ENCODE data around the gene SIGLEC15. TPM values are rescaled to one million over a fixed set of nuclear protein-coding genes. Genes with fewer than 3 reads are reported as not detected.

The SIGLEC15 gene
- total RNA-seq, 1 donor from 2014 or later: 2.7 TPM

DNA sequence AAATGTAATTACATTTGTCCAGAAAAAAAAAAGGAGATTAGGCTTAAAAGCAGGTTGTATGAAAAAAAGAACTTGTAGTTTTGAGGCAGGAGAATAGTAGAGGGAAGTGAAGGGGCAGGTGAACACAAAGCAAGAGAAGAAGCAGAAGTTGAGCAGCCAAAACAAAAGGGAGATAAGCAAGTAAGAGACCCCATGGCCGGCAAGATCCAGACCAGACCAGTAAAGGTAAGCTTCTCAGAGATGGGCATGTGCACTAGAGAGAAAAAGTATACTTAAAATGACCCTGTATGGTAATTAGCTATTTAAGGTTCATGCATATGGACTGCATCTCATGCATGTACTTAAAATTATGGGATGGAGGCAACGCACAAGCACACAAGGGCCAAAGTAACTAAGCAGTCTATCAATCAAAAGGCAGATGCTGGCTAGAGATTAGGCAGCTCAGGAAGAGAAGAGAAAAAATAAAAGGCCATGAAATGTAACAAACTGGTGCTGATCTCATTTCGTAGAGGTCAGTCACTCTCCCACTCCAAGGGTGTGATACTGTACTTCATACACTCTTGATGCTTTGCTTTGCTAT, 9.7 kb downstream of the SIGLEC15 start:
- Mint-ChIP-seq H3K4me3 (ENCODE audit: unreplicated experiment) (no peak overlapping the region), H3K27me3 (ENCODE audit: unreplicated experiment) (peaks cover 14% of the 10 kb centered on the region), H3K27ac (ENCODE audit: unreplicated experiment) (no peak overlapping the region), H3K9me3 (ENCODE audit: unreplicated experiment) (no peaks in the 10 kb centered on the region), H3K36me3 (ENCODE audit: low read depth, unreplicated experiment) (no peaks in the 10 kb centered on the region), H3K4me1 (ENCODE audit: unreplicated experiment) (peaks cover 8% of the 10 kb centered on the region)
- TF ChIP-seq, protein P1, sequence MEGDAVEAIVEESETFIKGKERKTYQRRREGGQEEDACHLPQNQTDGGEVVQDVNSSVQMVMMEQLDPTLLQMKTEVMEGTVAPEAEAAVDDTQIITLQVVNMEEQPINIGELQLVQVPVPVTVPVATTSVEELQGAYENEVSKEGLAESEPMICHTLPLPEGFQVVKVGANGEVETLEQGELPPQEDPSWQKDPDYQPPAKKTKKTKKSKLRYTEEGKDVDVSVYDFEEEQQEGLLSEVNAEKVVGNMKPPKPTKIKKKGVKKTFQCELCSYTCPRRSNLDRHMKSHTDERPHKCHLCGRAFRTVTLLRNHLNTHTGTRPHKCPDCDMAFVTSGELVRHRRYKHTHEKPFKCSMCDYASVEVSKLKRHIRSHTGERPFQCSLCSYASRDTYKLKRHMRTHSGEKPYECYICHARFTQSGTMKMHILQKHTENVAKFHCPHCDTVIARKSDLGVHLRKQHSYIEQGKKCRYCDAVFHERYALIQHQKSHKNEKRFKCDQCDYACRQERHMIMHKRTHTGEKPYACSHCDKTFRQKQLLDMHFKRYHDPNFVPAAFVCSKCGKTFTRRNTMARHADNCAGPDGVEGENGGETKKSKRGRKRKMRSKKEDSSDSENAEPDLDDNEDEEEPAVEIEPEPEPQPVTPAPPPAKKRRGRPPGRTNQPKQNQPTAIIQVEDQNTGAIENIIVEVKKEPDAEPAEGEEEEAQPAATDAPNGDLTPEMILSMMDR (IDR thresholded peaks at IDR 0.05; ENCODE audit: unreplicated experiment): no peak
- DNase-seq (ENCODE audit: low spot score): no peak

- Mint-ChIP-seq H3K27ac (ENCODE audit: unreplicated experiment) (peak overlapping the region; percentile 31), H3K4me3 (ENCODE audit: unreplicated experiment) (peak overlapping the region; percentile 75), H3K4me1 (ENCODE audit: unreplicated experiment) (peaks cover 13% of the 10 kb centered on the region), H3K27me3 (ENCODE audit: unreplicated experiment) (peaks cover 23% of the 10 kb centered on the region), H3K36me3 (ENCODE audit: low read depth, unreplicated experiment) (peaks cover 5% of the 10 kb centered on the region), H3K9me3 (ENCODE audit: unreplicated experiment) (no peaks in the 10 kb centered on the region)
- DNase-seq (ENCODE audit: low spot score): no peak
- TF ChIP-seq, protein P1 (IDR thresholded peaks at IDR 0.05; ENCODE audit: unreplicated experiment): no peak
These were observed 11.0 kb downstream of the SIGLEC15 start for GRCh38 chr18:45836242-45837205.

- TF ChIP-seq, protein P1 (IDR thresholded peaks at IDR 0.05; ENCODE audit: unreplicated experiment): no peak
- H3K36me3 Mint-ChIP-seq (ENCODE audit: low read depth, unreplicated experiment): peaks cover 5% of the 10 kb centered on the region
- no peak overlapping the region for H3K4me3 Mint-ChIP-seq (ENCODE audit: unreplicated experiment)
- no peaks in the 10 kb centered on the region for H3K9me3 Mint-ChIP-seq (ENCODE audit: unreplicated experiment)
- no peak overlapping the region for H3K27ac Mint-ChIP-seq (ENCODE audit: unreplicated experiment)
- peaks cover 26% of the 10 kb centered on the region for H3K27me3 Mint-ChIP-seq (ENCODE audit: unreplicated experiment)
- peaks cover 13% of the 10 kb centered on the region for H3K4me1 Mint-ChIP-seq (ENCODE audit: unreplicated experiment)
- peak; percentile 72 for DNase-seq (ENCODE audit: low spot score)
These were observed 12.0 kb downstream of the SIGLEC15 start for GRCh38 chr18:45837283-45838070.

DNA sequence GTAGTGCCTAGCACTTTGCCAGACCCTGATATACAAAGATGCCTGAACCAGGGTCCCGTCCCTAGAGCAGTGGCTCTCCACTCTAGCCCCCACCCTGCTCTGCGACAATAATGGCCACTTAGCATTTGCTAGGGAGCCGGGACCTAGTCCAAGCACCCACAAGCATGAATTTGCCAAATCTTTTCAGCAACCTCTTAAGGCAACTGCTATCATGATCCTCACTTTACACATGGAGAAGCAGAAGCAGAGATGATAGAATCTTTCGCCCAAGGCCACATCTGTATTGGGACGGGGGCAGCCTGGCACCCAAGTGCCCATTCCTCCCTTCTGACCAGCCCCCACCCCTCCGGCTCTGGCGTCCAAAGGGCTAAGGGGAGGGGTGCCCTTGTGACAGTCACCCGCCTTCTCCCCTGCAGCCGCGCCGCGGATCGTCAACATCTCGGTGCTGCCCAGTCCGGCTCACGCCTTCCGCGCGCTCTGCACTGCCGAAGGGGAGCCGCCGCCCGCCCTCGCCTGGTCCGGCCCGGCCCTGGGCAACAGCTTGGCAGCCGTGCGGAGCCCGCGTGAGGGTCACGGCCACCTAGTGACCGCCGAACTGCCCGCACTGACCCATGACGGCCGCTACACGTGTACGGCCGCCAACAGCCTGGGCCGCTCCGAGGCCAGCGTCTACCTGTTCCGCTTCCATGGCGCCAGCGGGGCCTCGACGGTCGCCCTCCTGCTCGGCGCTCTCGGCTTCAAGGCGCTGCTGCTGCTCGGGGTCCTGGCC, 13.0 kb downstream of the SIGLEC15 start:
- Mint-ChIP-seq H3K4me3 (ENCODE audit: unreplicated experiment) (no peak overlapping the region), H3K27ac (ENCODE audit: unreplicated experiment) (no peak overlapping the region), H3K36me3 (ENCODE audit: low read depth, unreplicated experiment) (peaks cover 5% of the 10 kb centered on the region), H3K9me3 (ENCODE audit: unreplicated experiment) (no peaks in the 10 kb centered on the region), H3K4me1 (ENCODE audit: unreplicated experiment) (peaks cover 13% of the 10 kb centered on the region), H3K27me3 (ENCODE audit: unreplicated experiment) (peaks cover 26% of the 10 kb centered on the region)
- DNase-seq (ENCODE audit: low spot score): no peak
- TF ChIP-seq, protein P1 (IDR thresholded peaks at IDR 0.05; ENCODE audit: unreplicated experiment): no peak
